H7 (cell line): ENCODE measurements around the gene DMD. TPM values are rescaled to one million over a fixed set of nuclear protein-coding genes. Genes with fewer than 3 reads are reported as not detected.
A peak's percentile ranks its signal among the peaks of the same experiment; 100 is the strongest.
"Not testable (repeated sequence)": the region's sequence is repeated elsewhere in the genome, so short reads cannot be mapped to it uniquely, and the experiment has no call there.

Source experiments
- DNase-seq: peaks from one replicate; pipeline ENCODE4 v3.0.0; 2012
- H3K27me3 ChIP-seq: 2 replicates; pipeline ENCODE4 v1.6.0; 2011; ENCODE audit warnings: mild to moderate bottlenecking, low read length; ENCODE audit not compliant: control insufficient read depth, insufficient read depth
- H3K36me3 ChIP-seq: replicated peaks from 2 replicates; pipeline ENCODE4 v1.5.1; 2011; ENCODE audit warnings: low read length; ENCODE audit not compliant: control insufficient read depth, insufficient read depth
- H3K4me3 ChIP-seq: 2 replicates; pipeline ENCODE4 v1.5.1; 2011; ENCODE audit warnings: low read depth, mild to moderate bottlenecking, control low read depth, low read length, moderate library complexity; ENCODE audit not compliant: insufficient read depth
- total RNA-seq: library from RNA; depleted of rRNA; stranded (reverse); fragments of >200 nt; shearing (Covaris generic); gene quantifications from 2 replicates; pipeline ENCODE4 v1.2.3, GENCODE V29; 2014

DMD gene
- total RNA-seq, 1 experiment from 2014 or later, result 17.1 TPM

DNA sequence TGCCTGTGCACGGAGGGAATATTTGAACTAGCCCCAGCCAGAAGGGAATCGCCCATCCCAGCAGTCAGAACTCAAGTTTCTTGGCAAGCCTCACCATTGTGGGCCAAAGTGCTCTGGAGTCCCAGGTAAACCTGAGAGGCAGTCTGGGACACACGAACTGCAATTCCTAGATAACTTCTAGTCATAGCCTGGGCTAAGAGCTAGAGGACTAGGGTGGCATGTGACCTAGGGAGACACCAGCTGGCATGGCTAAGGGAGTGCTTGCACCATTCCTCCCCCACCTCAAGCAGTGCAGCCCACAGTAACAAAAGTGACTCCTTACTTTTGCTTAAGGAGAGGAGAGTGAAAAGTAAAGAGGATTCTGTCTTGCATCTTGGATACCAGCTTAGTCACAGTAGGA, 935.2 kb downstream of the DMD start:
- H3K36me3 ChIP-seq, result no peaks in the 10 kb centered on the region
- no peaks in the 10 kb centered on the region for H3K27me3 ChIP-seq
- DNase-seq, result no peak
- no peak overlapping the region for H3K4me3 ChIP-seq

DNA sequence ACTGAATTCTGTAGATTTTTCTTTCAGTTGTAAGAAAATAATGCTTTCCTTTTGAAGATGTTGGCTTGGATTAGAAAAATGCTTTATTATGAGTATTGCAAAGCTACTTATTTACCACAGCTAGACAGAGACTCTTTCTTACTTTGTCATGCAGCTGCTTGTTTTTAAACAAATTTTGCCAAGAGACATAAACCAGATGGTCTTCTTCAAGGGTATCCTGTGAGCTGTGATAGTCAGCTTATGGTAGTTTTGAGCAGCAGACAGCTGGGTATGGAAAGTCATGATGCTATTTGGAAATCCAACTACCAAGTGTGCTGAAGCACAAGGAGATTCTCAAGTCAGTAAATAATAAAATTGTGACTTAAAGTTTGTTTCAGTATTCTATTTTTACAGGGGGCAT, 941.5 kb downstream of the DMD start:
- Histone ChIP-seq H3K27me3 (no peaks in the 10 kb centered on the region), H3K4me3 (no peak overlapping the region), H3K36me3 (no peaks in the 10 kb centered on the region)
- DNase-seq, result no peak

DNA sequence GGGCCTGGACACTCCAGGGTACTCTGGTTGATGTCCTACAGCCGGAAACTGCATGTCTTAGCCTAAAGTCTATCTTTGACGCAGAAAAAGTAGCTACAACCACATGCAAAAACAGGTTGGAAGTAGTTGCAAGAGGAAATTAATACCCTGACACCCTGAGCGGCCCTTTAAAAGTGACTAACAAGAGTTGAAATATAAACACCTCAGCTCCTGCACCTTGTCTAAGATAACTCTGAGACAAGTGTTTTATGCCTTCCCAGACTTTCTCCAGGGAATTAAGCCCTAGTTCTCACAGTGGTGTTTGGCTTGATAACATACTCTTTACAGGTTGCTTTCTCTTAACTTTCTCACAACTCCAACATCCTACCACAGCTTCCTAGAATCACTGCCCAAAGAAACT, 943.1 kb downstream of the DMD start:
- DNase-seq, result no peak
- Histone ChIP-seq H3K36me3 (no peaks in the 10 kb centered on the region), H3K27me3 (no peaks in the 10 kb centered on the region), H3K4me3 (no peak overlapping the region)

DNA sequence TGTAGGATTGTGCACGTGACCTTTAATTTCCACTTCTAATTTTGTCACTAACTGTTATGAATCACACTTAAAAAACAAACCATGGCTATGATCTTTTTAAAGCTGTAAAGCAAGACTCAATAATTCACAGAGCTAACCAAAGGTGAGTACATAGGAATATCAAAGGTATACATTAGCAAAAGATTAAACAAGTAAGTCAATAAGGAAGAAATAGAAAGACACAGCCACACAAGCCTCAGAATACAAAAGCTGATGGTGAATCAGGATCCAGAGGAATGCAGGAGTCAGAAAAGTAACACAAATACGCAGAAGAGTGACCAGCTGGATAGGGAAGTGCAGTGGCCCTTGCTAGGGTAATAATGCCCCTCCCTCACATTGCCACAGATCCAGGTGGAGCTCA, 943.6 kb downstream of the DMD start:
- H3K27me3 ChIP-seq, result no peaks in the 10 kb centered on the region

DNA sequence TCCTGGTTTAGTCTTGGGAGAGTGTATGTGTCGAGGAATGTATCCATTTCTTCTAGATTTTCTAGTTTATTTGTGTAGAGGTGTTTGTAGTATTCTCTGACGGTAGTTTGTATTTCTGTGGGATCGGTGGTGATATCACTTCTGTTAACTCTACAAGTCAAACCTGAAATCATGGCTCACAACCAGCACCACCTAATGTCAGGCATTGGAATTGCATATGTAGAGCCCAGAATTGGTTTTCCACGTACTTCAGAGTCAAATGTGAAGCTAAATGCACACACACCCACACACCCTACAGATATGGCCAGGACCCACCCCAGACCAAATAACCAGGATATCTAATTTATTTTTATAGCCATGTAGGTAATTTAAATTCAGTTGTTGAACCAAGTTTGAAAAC, 964.7 kb downstream of the DMD start:
- DNase-seq, H3K27me3 ChIP-seq, H3K36me3 ChIP-seq, H3K4me3 ChIP-seq: not testable (repeated sequence)

More for the DNA sequence above, 943.6 kb downstream of the DMD start:
- no peaks in the 10 kb centered on the region for H3K36me3 ChIP-seq
- no peak for DNase-seq
- no peak overlapping the region for H3K4me3 ChIP-seq

DNA sequence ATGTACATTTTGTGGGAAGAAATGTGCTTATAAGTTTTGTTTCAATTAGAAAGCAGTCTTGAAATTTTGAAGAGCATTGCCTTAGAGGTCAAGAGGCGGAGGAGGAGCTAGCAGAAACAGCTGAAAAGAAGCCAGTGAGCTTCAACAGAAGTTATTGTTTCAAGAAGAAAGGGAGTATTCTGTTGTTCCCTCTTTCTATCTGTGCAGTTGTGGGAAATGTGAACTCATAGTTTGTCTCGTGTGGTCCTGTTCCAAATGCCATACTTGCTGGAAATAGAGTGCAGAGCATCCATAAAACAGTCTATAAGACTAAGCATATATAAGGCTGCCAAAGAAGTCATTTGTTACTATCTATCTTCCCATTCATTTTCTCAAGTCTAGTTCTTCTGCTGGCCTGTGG, 1015.7 kb downstream of the DMD start:
- H3K36me3 ChIP-seq, result no peaks in the 10 kb centered on the region
- H3K4me3 ChIP-seq, result no peak overlapping the region
- DNase-seq, result no peak
- H3K27me3 ChIP-seq, result no peaks in the 10 kb centered on the region

DNA sequence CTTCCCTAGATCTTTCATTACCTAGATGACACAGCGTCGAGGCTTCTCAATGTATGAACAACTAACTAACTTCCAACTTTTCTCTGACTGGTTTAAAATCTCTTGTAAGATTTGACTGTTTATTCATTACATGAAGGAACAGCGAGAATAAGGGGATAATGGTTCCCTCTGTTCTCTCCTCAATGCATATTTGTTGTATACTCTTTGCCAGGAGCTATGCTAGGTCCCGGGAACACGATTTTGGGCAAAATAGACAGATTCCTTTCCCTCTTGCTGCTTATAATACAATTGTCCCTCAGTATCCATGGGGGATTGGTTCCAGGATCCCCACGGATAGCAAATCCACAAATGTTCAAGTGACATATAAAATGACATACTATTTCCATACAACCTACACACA, 1020.0 kb downstream of the DMD start:
- Histone ChIP-seq H3K36me3 (no peaks in the 10 kb centered on the region), H3K4me3 (no peak overlapping the region), H3K27me3 (no peaks in the 10 kb centered on the region)
- DNase-seq, result no peak

DNA sequence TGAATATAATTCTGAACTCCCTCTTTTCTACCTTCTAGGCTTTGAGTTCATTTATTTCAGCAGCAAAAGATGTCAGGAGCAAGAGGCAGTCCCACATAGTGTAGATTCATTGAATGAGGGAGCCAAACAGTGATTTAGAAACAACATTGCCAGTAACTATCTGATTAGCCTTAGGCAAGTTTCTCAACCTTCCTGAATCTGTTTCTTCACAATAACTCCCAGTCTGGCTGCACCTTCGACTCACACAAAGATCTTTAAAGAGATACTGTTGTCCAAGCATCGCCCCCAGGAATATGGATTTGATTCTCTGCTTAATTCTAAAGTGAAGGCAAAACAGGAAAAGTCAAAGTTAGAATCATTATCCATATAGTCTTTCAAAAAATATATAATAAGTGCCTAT, 1026.2 kb downstream of the DMD start:
- no peak for DNase-seq
- H3K4me3 ChIP-seq, result no peak overlapping the region
- no peaks in the 10 kb centered on the region for H3K36me3 ChIP-seq
- H3K27me3 ChIP-seq, result no peaks in the 10 kb centered on the region

DNA sequence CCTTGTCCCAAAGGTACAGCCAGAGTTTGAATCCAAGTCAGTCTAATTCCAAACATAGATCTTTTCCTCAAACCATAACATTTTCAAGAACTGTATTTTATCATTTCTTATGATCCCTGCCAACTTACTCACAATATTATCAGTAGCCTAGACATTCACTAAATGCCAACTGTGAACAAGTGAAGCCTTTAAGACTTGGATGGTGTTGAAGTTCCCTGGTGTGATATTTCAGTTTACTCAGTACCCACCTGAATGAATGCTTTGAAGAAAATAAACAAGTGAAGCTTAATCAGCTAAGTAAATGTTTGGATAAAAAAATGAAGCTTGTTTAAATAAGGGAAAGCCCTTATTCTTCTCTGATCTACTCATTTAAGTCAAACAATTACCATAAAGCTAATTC, 1028.3 kb downstream of the DMD start:
- H3K36me3 ChIP-seq, result no peaks in the 10 kb centered on the region
- no peak overlapping the region for H3K4me3 ChIP-seq
- no peaks in the 10 kb centered on the region for H3K27me3 ChIP-seq
- DNase-seq, result no peak

DNA sequence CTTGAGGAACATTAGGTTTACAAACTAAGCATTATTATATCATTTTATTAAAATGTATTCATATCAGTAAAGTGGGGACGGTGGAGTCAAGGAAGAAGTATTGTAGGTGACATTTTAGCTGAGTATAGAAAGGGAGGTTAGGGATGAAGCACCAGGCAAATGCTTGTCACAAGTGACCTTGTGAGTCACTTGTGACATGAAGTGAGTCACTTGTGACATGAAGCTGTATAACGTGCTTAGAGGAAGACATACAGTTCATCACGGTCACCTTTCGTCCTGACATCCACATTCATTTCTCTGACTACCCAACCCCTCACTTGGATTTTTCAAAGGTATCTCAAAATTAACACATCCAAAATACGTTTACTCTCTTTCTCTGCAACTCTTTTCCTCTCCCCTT, 1034.8 kb downstream of the DMD start:
- DNase-seq, result no peak
- Histone ChIP-seq H3K36me3 (no peaks in the 10 kb centered on the region), H3K27me3 (no peaks in the 10 kb centered on the region), H3K4me3 (no peak overlapping the region)

DNA sequence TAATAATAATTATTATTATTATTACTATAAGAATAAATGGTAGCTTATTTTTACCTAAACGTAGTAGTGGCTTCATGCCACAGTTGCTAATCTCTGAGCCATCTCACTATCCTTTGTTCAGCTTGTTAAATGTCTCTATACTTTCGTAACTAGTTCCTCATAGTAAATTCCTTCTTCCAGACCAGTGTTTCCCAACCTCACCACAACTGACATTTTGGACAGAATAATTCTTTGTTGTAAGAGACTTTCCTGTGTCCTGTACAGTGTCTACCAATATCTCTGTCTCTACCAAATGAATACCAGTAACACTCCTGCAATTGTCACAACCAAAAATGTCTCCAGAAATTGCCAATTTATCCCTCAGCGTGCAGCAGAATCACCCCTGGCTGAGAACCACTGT, 1040.9 kb downstream of the DMD start:
- Histone ChIP-seq H3K4me3 (no peak overlapping the region), H3K27me3 (no peaks in the 10 kb centered on the region), H3K36me3 (no peaks in the 10 kb centered on the region)
- DNase-seq, result no peak

DNA sequence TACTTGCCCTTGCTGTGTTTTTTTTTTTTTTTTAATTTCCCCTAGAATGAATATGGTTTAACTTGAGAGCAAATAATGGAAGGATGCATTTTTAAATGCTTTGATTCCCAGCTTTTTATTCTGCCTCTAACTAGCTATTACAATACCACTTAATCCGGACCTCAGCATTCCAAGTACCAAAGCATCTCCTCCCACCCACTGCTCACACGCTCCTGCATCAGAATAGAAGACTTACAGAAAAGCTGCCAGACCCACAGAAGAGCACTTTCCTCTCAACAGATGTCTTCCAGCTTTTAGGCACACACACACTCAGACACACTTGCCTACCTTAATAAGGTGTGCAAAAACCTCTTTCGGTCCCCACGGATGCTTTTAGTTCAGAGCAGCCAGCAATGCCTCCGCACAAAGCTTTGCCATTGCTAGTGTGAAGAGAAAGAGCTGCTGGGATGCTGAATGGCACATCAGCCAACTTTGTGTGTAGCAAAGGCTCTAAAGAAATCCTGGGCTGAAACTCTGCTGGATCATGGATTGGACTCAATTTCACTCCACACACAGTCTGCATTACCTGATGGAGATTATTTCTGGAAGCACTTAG, 1056.2 kb downstream of the DMD start:
- Histone ChIP-seq H3K36me3 (no peaks in the 10 kb centered on the region), H3K4me3 (no peak overlapping the region), H3K27me3 (no peaks in the 10 kb centered on the region)
- DNase-seq, result peak; percentile 24

DNA sequence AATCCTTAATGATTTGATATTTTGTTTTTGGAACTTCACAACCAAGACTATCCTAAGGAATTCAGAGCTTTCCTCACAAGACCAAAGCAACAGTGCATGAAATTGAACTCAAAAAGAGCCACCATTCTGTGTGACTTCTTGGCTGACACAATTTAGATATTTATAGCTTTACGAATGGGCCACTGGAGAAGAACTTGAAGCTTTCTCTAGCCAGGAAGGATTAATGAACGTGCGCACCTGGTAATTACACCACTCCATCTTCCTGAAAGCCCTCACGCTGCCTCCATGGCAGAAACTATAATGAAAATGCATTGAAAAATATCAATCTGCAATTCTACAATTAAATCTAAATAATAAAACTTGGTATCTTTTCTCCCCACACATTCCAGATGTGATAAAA, 1057.8 kb downstream of the DMD start:
- DNase-seq, result no peak
- Histone ChIP-seq H3K27me3 (no peaks in the 10 kb centered on the region), H3K36me3 (no peaks in the 10 kb centered on the region), H3K4me3 (no peak overlapping the region)

DNA sequence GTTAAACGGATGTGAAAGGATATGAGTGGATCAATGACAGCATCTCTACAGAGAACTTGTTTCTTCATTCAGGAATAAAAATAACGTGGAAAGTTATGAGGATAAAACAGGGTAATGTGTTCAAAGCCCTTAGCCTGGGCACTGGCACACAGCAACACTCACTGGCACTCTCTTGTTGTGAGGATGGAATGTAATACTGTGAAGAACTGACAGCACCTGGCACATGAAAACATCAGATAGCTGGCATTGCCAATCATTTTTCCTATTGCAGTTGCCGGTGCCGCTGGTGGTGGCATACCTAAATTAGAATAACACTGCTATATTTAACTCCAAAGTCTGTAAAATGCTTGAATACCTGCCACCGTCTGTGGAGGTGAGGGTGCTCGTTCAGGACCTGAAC, 1061.2 kb downstream of the DMD start:
- Histone ChIP-seq H3K4me3 (no peak overlapping the region), H3K27me3 (no peaks in the 10 kb centered on the region), H3K36me3 (no peaks in the 10 kb centered on the region)
- no peak for DNase-seq

DNA sequence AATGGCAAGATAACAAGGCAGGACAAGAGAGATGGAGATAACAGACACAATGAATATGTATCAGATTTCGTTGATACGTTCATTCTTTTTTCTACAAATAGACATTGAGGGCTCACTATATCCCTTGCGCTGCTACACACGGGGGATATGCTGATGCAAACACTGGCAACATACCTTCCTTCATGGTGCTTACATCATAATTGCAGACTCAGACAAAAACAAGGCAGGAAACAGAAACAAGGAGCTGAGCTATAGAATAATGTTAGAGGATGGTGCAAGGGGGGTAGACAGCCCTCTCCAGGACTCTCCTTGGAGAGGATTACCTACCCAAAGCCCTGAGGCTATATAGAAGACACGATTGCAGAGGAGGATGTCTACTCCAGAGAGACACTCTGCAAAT, 1069.5 kb downstream of the DMD start:
- DNase-seq, result no peak
- Histone ChIP-seq H3K27me3 (no peaks in the 10 kb centered on the region), H3K4me3 (no peak overlapping the region), H3K36me3 (no peaks in the 10 kb centered on the region)

DNA sequence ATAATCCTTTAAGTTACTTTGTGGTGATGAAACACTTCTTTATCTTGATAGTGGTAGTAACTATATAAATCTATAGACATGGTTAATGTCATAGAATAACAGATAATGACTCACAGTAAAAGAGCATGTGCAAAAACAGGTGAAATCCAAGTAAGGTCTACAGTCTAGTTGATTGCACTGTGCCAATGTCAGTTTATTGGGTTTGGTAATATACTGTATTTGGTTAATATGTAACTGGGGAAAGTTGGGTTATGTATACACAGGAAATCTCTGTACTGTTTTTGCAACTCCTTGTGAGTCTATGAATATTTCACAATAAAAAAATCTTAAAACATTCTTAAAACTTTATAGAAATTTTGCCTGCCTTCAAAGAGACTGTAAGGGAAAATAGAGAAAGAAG, 1071.9 kb downstream of the DMD start:
- H3K36me3 ChIP-seq, result no peaks in the 10 kb centered on the region
- no peak for DNase-seq

More for the DNA sequence above, 1071.9 kb downstream of the DMD start:
- Histone ChIP-seq H3K27me3 (no peaks in the 10 kb centered on the region), H3K4me3 (no peak overlapping the region)
